Hematopoietic multipotent progenitor cell treated with erythropoietin and hydrocortisone succinate and interleukin-3 and kit ligand, for 17 days (in vitro differentiated cells): ENCODE results near the gene LHFPL3.
"Not testable (repeated sequence)": the region's sequence is repeated elsewhere in the genome, so short reads cannot be mapped to it uniquely, and the experiment has no call there.

ENCODE experiments used
- DNase-seq: peaks from one replicate; pipeline ENCODE4 v3.0.0-alpha.2; 2015; ENCODE audit warnings: low spot score

Gene LHFPL3

GRCh38 chr7:104328296-104328969, at the start of gene LHFPL3:
TSS of gene LHFPL3 (plus strand) at chr7:104328603.
- DNase-seq, result no peak

DNA sequence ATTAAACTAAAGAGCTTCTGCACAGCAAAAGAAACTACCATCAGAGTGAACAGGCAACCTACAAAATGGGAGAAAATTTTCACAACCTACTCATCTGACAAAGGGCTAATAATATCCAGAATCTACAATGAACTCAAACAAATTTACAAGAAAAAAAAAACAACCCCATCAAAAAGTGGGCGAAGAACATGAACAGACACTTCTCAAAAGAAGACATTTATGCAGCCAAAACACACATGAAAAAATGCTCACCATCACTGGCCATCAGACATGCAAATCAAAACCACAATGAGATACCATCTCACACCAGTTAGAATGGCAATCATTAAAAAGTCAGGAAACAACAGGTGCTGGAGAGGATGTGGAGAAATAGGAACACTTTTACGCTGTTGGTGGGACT, 46.7 kb upstream of the LHFPL3 start:
- not testable (repeated sequence) for DNase-seq

DNA sequence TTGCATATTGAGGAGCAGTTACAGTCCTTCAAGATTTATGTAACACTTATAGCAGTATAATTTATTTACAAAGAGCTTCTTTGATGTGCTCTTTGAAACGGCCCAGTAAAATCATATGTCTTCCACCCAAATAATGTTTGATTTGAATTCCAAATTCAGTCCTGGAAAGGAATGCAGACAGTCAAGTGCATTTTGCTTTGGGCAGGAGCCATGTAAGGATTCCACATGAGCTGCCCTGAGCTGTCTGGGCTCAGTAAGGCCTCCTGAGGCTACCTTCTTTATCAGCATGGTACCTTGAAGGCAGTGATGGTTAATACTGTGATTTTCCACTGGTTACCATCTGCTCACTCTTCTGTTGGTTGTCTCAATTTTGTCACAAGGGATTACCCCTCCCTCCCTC, 41.6 kb upstream of the LHFPL3 start:
- no peak for DNase-seq

DNA sequence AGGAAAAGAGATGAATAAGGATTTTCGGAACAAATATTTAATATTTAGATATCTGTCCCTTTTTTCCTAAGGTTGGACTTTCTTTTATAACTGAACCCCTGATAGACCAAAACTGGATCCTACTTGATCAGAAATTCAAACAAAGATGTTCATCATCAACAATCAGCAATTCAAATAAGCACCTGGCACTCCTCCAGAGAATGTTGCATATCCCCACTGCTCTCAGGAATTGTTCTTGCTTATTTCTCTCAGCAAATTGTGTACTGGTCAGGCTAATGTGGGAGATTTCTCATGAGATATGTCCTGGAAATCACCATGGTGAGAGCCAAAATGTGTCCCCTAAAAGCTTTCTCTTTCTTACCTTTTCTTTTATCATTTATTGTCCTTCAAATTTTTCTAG, 40.3 kb upstream of the LHFPL3 start:
- DNase-seq, result no peak

DNA sequence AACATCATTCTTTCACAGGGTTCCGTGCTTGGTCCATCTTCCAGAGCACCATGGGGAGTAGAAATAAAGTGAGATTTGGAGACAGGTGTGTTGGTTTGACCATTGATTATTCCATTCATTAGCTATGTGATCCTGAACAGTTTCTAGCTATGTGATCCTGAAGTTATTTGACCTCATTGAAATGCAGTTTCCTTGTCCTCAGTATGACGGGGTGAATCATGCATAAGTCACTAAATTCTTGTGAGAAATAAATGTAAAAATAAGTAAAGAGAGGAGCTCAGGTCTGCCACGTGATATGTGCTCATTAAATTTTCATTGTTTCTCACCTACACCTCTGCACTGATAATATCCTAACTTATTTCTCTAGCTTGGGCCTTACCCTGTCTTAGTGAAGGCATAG, 34.1 kb upstream of the LHFPL3 start:
- DNase-seq, result no peak

DNA sequence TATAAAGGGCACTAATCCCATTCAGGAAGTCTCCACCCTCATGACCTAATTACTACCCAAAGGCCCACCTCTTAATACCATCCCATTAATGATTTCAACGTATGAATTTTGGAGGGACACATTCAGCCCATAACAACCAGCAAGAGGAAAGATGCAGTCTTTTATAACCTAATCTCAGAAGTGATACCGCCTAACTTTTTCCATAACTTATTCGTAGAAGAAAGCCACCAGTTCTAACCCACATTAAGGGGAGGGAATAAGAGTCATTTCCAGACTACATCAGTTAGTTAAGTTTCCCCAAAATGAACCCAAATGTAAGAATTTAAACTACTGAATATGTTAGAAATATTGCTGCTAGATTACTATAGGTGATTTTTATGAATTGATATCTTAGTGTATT, 32.1 kb upstream of the LHFPL3 start:
- no peak for DNase-seq

DNA sequence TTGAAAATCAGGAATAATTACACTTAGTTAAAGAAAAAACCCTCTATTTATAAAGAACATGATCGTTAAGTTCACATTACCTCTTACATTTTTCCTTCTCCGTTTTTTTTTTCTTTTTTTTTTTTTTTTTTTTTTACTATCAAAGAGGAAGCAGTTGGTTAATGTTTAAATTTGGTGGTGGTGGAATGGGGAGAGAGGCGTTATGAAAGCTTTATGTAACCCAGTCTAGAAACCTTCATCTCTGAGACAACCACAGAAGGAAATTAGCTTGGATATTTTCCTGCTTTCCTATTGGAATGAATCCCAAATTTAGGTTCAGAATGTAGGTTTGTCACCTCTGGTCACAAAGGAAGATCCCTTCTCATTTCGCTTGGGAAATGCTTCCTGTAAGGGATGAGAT, 31.5 kb upstream of the LHFPL3 start:
- DNase-seq, result no peak

DNA sequence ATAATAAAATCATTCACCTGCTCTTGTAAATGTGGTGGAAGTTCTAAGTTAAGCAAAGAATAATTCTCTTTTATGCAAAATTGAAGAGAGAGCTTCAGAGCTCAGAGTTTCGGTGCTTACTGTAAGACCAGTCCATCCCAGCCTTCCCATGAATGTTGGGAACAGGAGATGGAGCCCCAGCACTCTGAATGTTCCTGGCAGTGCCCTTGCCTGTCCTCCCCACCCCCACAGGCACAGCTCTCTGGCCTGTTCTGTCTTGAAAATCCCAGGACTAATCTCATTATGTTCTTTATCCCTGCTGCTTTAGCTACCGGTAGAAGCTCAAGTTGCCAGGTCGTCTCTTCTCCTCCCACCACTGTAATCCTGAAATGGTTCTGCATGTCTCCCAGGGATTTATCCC, 29.1 kb upstream of the LHFPL3 start:
- DNase-seq, result no peak

- DNase-seq, result no peak
Measured at GRCh38 chr7:104299777-104300176, 28.6 kb upstream of the LHFPL3 start.

DNA sequence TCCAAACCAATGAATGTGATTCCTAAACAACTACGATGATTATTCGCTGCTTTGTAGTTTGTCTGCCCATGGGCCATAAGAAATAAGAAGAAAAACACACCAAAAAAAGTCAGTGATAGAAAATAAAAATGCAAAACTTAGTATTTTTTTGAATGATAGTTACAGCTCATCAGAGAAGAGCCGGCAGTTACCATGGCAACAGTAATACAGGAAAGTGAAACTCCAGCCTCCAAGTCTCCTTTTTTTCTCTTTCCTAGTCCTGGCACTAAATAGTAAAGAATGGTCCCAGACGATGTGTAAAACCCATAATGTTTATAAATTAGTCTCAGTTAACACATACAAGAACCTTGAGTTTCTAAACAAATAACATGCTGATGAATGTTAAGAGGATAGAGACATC, 21.6 kb upstream of the LHFPL3 start:
- no peak for DNase-seq

DNA sequence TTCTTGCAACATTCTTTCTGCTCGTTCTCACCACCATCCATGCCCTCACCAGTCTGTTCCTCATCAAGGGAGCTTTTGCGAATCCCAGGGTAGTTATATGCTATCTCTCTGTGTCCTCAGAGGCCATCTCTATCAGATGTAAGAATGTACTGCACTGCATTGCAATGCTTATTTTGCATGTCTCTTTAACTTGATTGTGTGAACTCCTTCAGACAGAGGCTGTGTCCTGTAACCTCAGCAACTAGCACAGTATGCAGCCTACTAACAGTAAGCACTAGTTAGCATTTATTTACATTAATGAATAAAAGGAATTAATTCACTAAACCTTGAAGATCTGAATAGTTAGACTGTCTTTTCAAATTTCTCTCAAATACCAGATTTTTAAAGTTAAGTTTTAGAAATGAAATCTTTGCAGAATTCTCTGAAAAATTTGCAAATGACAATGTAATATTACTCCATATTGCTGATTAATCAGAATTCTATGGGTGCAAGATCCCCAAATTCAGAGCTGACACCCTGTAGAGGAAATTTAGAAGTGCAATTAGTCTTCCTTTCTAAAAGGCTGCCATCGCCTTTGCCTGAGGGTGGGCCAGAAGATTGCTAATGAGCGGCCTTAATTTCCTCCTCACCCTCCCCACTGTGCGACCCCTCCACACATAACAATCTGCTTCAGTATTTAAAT, 10.3 kb upstream of the LHFPL3 start:
- DNase-seq, result no peak

GRCh38 chr7:104327534-104327933, 869 bp upstream of the LHFPL3 start:
- no peak for DNase-seq

DNA sequence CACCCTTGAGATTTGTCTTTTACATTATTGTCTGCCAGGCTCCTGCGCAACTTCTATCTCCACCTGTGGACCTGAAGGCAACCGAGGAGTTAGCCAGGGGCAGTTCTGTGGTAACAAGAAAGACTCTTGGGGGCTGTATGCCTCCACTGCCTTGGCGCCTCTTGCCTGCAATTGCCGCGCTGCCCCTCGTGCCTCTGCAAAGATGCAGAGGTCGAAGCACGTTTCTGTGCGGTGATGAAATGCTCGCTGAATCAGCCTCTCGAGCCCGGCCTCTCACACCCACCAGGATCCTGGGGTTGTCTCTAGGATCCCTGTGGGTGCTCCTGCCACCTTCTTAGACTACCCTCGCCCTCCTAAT, 486 bp upstream of the LHFPL3 start:
- DNase-seq, result no peak

DNA sequence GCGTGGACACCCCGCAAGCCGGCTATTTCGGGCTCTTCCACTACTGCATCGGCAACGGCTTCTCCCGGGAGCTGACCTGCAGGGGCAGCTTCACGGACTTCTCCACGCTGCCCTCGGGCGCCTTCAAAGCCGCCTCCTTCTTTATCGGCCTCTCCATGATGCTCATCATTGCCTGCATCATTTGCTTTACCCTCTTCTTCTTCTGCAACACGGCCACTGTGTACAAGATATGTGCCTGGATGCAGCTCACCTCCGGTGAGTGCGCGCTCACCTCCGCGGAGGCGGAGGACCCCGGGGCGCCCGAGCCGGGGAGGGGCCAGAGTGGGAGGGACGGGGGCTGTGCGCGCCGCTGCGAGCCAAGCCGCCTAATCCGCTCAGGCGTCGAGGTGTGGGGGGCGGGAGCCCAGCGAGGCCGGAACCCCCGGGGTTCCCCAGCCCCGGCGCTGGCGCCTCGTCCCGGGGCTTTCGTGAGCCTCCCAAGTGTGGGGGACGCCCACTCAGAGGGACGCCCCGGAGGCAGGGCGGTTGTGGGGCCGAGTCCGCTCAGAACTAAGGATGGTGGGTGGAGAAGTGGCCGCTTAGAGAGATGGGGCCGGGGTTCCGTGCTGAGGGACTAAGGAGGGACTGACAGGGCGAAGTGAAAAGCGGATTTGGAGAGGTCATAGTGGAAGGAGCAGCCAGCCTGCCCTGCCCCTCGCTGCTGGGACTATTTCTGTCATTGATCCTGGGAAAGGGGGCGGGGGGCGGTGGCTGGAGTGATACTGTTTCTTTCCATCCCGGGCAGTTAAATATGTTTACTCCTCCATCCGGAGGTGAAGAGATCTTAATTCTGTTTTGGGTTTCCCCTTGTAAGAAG, 795 bp downstream of the LHFPL3 start:
- no peak for DNase-seq

- no peak for DNase-seq
Measured at GRCh38 chr7:104341546-104341945, 13.1 kb downstream of the LHFPL3 start.

GRCh38 chr7:104352736-104353135, 24.3 kb downstream of the LHFPL3 start:
- DNase-seq, result no peak

GRCh38 chr7:104357166-104357565, 28.8 kb downstream of the LHFPL3 start:
- no peak for DNase-seq

- no peak for DNase-seq
Measured at GRCh38 chr7:104358446-104359132, 30.2 kb downstream of the LHFPL3 start.

DNA sequence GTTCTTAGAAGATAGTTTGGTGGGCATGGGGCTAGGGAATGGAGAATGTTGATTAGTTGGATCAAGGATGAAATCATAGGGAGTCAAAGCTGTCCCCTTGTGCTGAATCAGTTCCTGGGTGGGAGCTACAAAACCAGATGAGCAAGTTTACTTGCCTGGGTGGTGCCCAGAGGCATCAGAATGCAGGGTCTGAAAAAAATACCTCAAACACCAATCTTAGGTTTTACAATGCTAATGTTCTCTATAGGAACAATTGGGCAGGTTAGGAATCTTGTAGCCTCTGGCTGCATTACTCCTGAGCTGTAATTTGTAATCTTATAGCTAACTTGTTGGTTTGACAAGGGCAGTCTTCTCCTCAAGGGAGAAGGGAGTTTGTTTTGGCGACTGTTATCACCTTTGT, 34.4 kb downstream of the LHFPL3 start:
- no peak for DNase-seq

DNA sequence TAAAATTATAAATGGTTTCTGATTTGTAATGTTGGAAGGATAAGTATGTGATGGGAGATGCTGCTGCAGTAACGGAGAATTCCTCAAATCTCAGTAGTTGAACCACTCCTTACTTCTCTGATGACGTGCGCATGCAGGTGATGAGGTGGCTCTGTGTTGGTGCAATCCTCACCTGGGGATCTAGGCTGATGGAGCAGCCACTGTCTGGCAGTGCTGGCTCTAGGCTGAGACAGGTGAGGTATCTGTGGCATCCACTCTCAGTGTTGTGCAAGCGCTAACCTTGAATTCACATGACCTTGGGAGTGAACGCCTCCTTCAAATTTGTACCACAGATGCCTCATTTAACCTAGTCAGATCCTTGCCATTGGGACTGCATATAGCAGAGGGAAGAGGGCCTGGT, 35.0 kb downstream of the LHFPL3 start:
- no peak for DNase-seq

DNA sequence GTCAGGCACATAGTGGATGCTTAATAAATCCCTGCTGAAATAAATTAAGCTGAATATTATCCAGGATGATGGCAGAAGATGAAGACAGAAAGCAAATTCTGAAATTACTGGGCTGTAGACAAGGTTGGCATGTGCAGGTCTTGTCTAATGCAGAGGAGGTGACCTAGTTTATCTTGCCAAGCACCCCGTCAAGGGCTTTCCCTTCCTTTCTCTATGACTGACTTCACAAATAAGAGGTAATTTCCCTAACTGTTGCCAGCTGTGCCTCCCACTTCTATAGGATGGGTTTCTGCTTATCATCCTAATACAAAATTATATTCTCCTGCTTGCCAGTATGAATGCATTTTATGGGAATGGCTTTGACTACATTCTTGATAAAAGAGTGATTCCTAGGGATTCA, 38.0 kb downstream of the LHFPL3 start:
- no peak for DNase-seq

DNA sequence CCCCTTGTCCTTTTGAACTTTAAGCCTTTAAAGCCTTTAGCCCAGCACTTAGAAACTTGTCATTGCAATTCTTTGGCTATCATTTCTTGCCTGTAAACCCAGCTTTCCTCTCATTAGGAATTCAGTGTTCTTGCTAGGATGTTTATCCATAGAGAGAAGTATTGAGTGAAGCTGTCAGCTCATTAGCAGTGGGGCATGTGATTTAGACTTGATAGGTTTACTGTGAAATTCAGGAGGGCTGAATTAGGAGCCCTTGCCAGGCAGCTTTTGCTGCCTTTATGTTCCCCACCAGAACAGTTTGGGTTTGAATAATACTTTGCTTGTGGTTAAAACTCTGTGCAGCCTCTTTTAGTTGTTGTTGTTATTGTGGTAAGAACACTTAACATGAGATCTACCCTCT, 39.5 kb downstream of the LHFPL3 start:
- DNase-seq, result no peak
